CD14-positive monocyte (primary cell): ENCODE measurements around the gene IRF7. TPM values are rescaled to one million over a fixed set of nuclear protein-coding genes. Genes with fewer than 3 reads are reported as not detected.

Source experiments
- DNase-seq, 3 donors: peaks; one replicate each; pipeline ENCODE4 v3.0.0-alpha.2; 2011 to 2022
- H2AFZ ChIP-seq: 2 replicates; pipeline ENCODE4 v1.6.0; 2012; ENCODE audit warnings: mild to moderate bottlenecking, low read depth, low read length, inconsistent platforms; ENCODE audit not compliant: insufficient read depth, poor library complexity, severe bottlenecking
- H3K27ac ChIP-seq, 2 donors: 1 replicate in 1 of 2; 2 replicates in 1 of 2; pipeline ENCODE4 v1.5.1; 2012 to 2013; ENCODE audit warnings: low read length in 2 of 2, control low read depth in 1 of 2, inconsistent platforms in 1 of 2, low read depth in 1 of 2, mild to moderate bottlenecking in 1 of 2
- H3K27me3 ChIP-seq, 2 donors: one replicate each; pipeline versions ENCODE4 v1.6.0 to v1.6.1; 2011 to 2013; ENCODE audit warnings: low read length in 2 of 2; ENCODE audit not compliant: control insufficient read depth in 2 of 2, insufficient read depth in 2 of 2
- H3K36me3 ChIP-seq, 2 donors: replicated peaks in 1 of 2; 1 replicate in 1 of 2; 2 replicates in 1 of 2; pipeline versions ENCODE4 v1.5.1 to v1.6.1; 2012 to 2013; ENCODE audit warnings: low read length in 2 of 2, control low read depth in 1 of 2, inconsistent platforms in 1 of 2, mild to moderate bottlenecking in 1 of 2; ENCODE audit not compliant: insufficient read depth in 2 of 2, control insufficient read depth in 1 of 2
- H3K4me1 ChIP-seq, 2 donors: 1 replicate in 1 of 2; 2 replicates in 1 of 2; pipeline versions ENCODE4 v1.5.1 to v1.6.1; 2012 to 2013; ENCODE audit warnings: low read length in 2 of 2, control low read depth in 1 of 2, inconsistent platforms in 1 of 2, mild to moderate bottlenecking in 1 of 2, moderate library complexity in 1 of 2; ENCODE audit not compliant: insufficient read depth in 2 of 2, control insufficient read depth in 1 of 2
- H3K4me2 ChIP-seq: replicated peaks from 2 replicates; pipeline ENCODE3; 2012; ENCODE audit warnings: low read length, moderate library complexity, mild to moderate bottlenecking; ENCODE audit not compliant: poor library complexity, severe bottlenecking; ENCODE audit errors: extremely low read depth
- H3K4me3 ChIP-seq, 3 experiments: fragments of 200-600 bp in 1 of 3; sonication (generic) in 1 of 3; replicated peaks in 1 of 3; 1 replicate in 2 of 3; 2 replicates in 1 of 3; pipeline ENCODE4 v1.5.1; 2011 to 2013; ENCODE audit warnings: low read length in 3 of 3, mild to moderate bottlenecking in 3 of 3, control low read depth in 2 of 3, low read depth in 2 of 3, inconsistent platforms in 1 of 3, moderate library complexity in 1 of 3
- H3K79me2 ChIP-seq: 2 replicates; pipeline ENCODE4 v1.6.0; 2012; ENCODE audit warnings: mild to moderate bottlenecking, control low read depth, inconsistent platforms, low read length, moderate library complexity; ENCODE audit not compliant: insufficient read depth
- H3K9ac ChIP-seq: 2 replicates; pipeline ENCODE4 v1.6.0; 2017; ENCODE audit warnings: low read length, mild to moderate bottlenecking; ENCODE audit not compliant: insufficient read depth, poor library complexity, severe bottlenecking
- H3K9me3 ChIP-seq, 2 donors: replicated peaks in 1 of 2; 1 replicate in 1 of 2; 2 replicates in 1 of 2; pipeline versions ENCODE4 v1.5.1 to v1.6.1; 2012 to 2013; ENCODE audit warnings: low read length in 2 of 2, control low read depth in 1 of 2; ENCODE audit not compliant: control insufficient read depth in 1 of 2, insufficient read depth in 1 of 2
- H4K20me1 ChIP-seq: 2 replicates; pipeline ENCODE4 v1.6.0; 2012; ENCODE audit warnings: mild to moderate bottlenecking, low read length, control low read depth, moderate library complexity; ENCODE audit not compliant: insufficient read depth
- H3K27ac Mint-ChIP-seq, 7 donors: one replicate each; pipeline ENCODE4 v1.8.0; 2020; ENCODE audit warnings: mild to moderate bottlenecking in 7 of 7, mixed read lengths in 7 of 7, moderate library complexity in 6 of 7, inconsistent platforms in 2 of 7
- H3K27me3 Mint-ChIP-seq, 3 donors: one replicate each; pipeline ENCODE4 v1.8.0; 2021 to 2022; ENCODE audit warnings: low read depth in 3 of 3, mild to moderate bottlenecking in 3 of 3, mixed read lengths in 3 of 3, moderate library complexity in 3 of 3, inconsistent platforms in 1 of 3
- H3K36me3 Mint-ChIP-seq, 2 donors: one replicate each; pipeline ENCODE4 v1.8.0; 2020; ENCODE audit warnings: mixed read lengths in 2 of 2, inconsistent platforms in 1 of 2, mild to moderate bottlenecking in 1 of 2
- H3K4me1 Mint-ChIP-seq: one replicate; pipeline ENCODE4 v1.8.0; 2020; ENCODE audit warnings: mild to moderate bottlenecking, mixed read lengths
- H3K4me3 Mint-ChIP-seq, 2 donors: one replicate each; pipeline ENCODE4 v1.8.0; 2020; ENCODE audit warnings: mild to moderate bottlenecking in 2 of 2, mixed read lengths in 2 of 2, moderate library complexity in 1 of 2
- H3K9me3 Mint-ChIP-seq, 7 donors: one replicate each; pipeline ENCODE4 v1.8.0; 2020 to 2022; ENCODE audit warnings: mixed read lengths in 7 of 7, mild to moderate bottlenecking in 6 of 7, moderate library complexity in 6 of 7, inconsistent platforms in 2 of 7
- WGBS: methylation state at CpG from one replicate; pipeline ENCODE4 v1.1.5; 2013; ENCODE audit warnings: missing lambda C conversion rate; ENCODE audit not compliant: insufficient coverage; 5-methylcytosine and 5-hydroxymethylcytosine counted together
- intact Hi-C, 2 donors: fragments of 100-400 bp; cut with micrococcal nuclease; formaldehyde crosslinking; loops; one replicate each; pipeline versions ENCODE4 v1.15.0 to v1.15.1; 2023
- polyA plus RNA-seq, 3 donors: library from polyadenylated mRNA; depleted of rRNA in 1 of 3; unstranded in 2 of 3; stranded (reverse) in 1 of 3; fragments of 300-500 nt in 2 of 3; fragments of >200 nt in 1 of 3; fragmentation: Illumina TruSeq in 2 of 3; gene quantifications; 1 replicate in 2 of 3; 2 replicates in 1 of 3; pipeline ENCODE4 v1.2.3, GENCODE V29; 2012 to 2021
- TF ChIP-seq, protein P1 (sequence below): fragments of 200-600 bp; IDR thresholded peaks from one replicate; pipeline ENCODE4 v1.8.0; 2022; ENCODE audit warnings: antibody characterized with exemption, mild to moderate bottlenecking

Gene IRF7
- polyA plus RNA-seq, 3 donors = 38.6 to 125 (median 42.9) TPM

DNA sequence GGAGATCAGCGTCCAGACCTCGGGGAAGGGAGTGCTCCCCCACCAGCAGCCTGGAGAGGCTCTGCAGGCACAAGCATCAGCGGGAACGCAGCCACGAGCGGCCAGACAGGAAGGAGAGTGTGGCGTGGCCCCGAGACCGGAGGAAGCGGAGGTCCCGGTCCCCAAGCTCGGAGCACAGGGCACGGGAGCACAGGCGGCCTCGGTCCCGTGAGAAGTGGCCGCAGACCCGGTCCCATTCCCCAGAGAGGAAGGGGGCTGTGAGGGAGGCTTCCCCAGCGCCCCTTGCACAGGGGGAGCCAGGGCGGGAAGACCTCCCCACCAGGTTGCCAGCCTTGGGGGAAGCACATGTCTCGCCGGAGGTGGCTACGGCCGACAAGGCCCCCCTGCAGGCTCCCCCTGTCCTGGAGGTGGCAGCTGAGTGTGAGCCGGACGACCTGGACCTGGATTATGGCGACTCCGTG is 6.9 kb downstream of the IRF7 start:
- peaks cover 8 to 9% of the 10 kb centered on the region in 2 donors for H3K4me1 ChIP-seq
- no peak overlapping the region for H2AFZ ChIP-seq
- no peak overlapping the region for H3K4me3 Mint-ChIP-seq
- TF ChIP-seq, protein P1, sequence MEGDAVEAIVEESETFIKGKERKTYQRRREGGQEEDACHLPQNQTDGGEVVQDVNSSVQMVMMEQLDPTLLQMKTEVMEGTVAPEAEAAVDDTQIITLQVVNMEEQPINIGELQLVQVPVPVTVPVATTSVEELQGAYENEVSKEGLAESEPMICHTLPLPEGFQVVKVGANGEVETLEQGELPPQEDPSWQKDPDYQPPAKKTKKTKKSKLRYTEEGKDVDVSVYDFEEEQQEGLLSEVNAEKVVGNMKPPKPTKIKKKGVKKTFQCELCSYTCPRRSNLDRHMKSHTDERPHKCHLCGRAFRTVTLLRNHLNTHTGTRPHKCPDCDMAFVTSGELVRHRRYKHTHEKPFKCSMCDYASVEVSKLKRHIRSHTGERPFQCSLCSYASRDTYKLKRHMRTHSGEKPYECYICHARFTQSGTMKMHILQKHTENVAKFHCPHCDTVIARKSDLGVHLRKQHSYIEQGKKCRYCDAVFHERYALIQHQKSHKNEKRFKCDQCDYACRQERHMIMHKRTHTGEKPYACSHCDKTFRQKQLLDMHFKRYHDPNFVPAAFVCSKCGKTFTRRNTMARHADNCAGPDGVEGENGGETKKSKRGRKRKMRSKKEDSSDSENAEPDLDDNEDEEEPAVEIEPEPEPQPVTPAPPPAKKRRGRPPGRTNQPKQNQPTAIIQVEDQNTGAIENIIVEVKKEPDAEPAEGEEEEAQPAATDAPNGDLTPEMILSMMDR = no peak
- H3K4me2 ChIP-seq = no peak overlapping the region
- peaks cover 49% of the 10 kb centered on the region for H4K20me1 ChIP-seq
- 94% methylated on average over 9 of the region's 28 CpGs for WGBS
- no peaks in the 10 kb centered on the region for H3K27me3 ChIP-seq
- H3K27me3 Mint-ChIP-seq = peaks cover 0 to 1% (median 0%) of the 10 kb centered on the region in 3 donors
- DNase-seq = no peak
- no peak overlapping the region for H3K9ac ChIP-seq
- H3K36me3 Mint-ChIP-seq = peaks cover 67 to 89% of the 10 kb centered on the region in 2 donors
- H3K9me3 ChIP-seq = no peaks in the 10 kb centered on the region
- H3K4me3 ChIP-seq = no peak overlapping the region
- H3K27ac ChIP-seq = no peak overlapping the region
- H3K36me3 ChIP-seq = peaks cover 91 to 97% of the 10 kb centered on the region in 2 donors
- H3K79me2 ChIP-seq = peaks cover 8% of the 10 kb centered on the region
- peak overlapping the region in 2 of 7 donors; percentile 33 to 43 for H3K27ac Mint-ChIP-seq
- H3K4me1 Mint-ChIP-seq = peaks cover 7% of the 10 kb centered on the region
- no peaks in the 10 kb centered on the region for H3K9me3 Mint-ChIP-seq
- intact Hi-C loops = no loop called here

DNA sequence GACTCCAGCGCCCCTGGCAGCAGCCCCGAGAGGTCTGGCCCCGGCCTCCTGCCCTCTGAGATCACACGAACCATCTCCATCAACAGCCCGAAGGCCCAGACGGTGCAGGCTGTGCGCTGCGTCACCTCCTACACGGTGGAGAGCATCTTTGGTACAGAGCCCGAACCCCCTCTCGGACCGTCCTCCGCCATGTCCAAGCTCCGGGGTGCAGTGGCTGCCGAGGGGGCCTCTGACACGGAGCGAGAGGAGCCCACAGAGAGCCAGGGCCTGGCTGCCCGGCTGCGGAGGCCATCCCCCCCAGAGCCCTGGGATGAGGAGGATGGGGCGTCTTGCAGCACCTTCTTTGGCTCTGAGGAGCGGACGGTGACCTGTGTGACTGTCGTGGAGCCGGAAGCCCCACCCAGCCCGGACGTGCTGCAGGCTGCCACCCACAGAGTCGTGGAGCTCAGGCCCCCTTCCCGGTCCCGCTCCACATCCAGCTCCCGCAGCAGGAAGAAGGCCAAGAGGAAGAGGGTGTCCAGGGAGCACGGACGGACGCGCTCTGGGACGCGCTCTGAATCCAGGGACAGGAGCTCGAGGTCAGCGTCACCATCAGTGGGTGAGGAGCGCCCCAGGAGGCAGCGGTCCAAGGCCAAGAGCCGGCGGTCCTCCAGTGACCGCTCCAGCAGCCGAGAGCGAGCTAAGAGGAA is 7.6 kb downstream of the IRF7 start:
- H3K4me1 ChIP-seq = peaks cover 4% of the 10 kb centered on the region in 2 donors
- intact Hi-C loops = no loop called here
- no peak overlapping the region for H3K27ac ChIP-seq
- H3K4me3 ChIP-seq = no peak overlapping the region
- no peaks in the 10 kb centered on the region for H3K27me3 Mint-ChIP-seq
- H3K9me3 Mint-ChIP-seq = no peaks in the 10 kb centered on the region
- no peak overlapping the region for H3K4me2 ChIP-seq
- TF ChIP-seq, protein P1 = no peak
- H3K79me2 ChIP-seq = peaks cover 4% of the 10 kb centered on the region
- H2AFZ ChIP-seq = no peak overlapping the region
- H3K4me1 Mint-ChIP-seq = peaks cover 5% of the 10 kb centered on the region
- H4K20me1 ChIP-seq = peaks cover 44% of the 10 kb centered on the region
- no peaks in the 10 kb centered on the region for H3K27me3 ChIP-seq
- H3K9ac ChIP-seq = no peak overlapping the region
- peaks cover 69 to 91% of the 10 kb centered on the region in 2 donors for H3K36me3 Mint-ChIP-seq
- no peak for DNase-seq
- H3K4me3 Mint-ChIP-seq = no peak overlapping the region
- H3K27ac Mint-ChIP-seq = peak overlapping the region in 2 of 7 donors; percentile 56 to 63
- H3K36me3 ChIP-seq = peaks cover 94 to 99% of the 10 kb centered on the region in 2 donors
- 97% methylated on average over 45 of the region's 45 CpGs for WGBS
- no peaks in the 10 kb centered on the region for H3K9me3 ChIP-seq
